Measurements from ENCODE around the gene ARHGAP21. TPM values are rescaled to one million over a fixed set of nuclear protein-coding genes. Genes with fewer than 3 reads are reported as not detected.

ARHGAP21 gene
- total and polyA plus RNA-seq, 9 of the 15 experiments (the other 6 are each of a cell fraction or from before 2014, with no cell fraction given): 13.6 to 145 (median 60.8) TPM

DNA sequence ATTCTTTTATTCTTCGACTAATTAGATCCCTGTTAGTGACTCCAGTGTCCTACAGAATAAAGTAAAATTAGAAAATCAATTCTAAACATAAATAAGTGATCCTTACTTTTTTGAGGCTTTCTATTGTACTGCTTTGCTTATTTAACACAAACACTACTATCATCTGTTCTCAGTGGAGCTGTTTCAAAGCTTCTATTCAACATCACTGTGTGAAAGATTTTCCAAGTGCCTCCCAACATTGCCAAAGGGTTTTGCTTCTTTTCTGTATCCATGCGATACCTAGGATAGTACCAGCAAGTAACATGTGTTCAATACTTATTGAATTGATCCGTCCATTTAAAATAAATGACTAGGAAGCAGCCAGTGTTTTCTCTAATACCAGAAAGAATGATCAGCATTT lies 125.7 kb downstream of the ARHGAP21 start (continued):
- TF ChIP-seq AFF1 (IDR thresholded peaks at IDR 0.05; ENCODE audit: low read depth in 1 of 2, partially characterized antibody in 2 of 2) (no peak), ILK (tag; IDR thresholded peaks at IDR 0.05; ENCODE audit: borderline replicate concordance, low read depth) (no peak), SRSF7 (optimal IDR thresholded peaks at IDR 0.05; ENCODE audit: low read depth, low read length) (no peak), JUNB (CRISPR knock-in tag; conservative IDR thresholded peaks at IDR 0.05) (no peak), ZNF551 (CRISPR knock-in tag; IDR thresholded peaks at IDR 0.05) (no peak), ZNF212 (CRISPR knock-in tag; IDR thresholded peaks at IDR 0.05) (no peak), SRSF3 (IDR thresholded peaks at IDR 0.05; ENCODE audit: insufficient read depth, low read length) (no peak), ZNF668 (CRISPR knock-in tag; IDR thresholded peaks at IDR 0.05) (no peak), RBM22 (IDR thresholded peaks at IDR 0.05; ENCODE audit: low read depth, low read length, poor library complexity, severe bottlenecking) (no peak)
- TF ChIP-seq, protein P1, sequence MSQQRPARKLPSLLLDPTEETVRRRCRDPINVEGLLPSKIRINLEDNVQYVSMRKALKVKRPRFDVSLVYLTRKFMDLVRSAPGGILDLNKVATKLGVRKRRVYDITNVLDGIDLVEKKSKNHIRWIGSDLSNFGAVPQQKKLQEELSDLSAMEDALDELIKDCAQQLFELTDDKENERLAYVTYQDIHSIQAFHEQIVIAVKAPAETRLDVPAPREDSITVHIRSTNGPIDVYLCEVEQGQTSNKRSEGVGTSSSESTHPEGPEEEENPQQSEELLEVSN (IDR thresholded peaks at IDR 0.05; ENCODE audit: borderline replicate concordance in 1 of 2, extremely low read depth in 1 of 2, insufficient read depth in 1 of 2, insufficient read length in 1 of 2, low read depth in 1 of 2, low read length in 1 of 2, poor library complexity in 1 of 2, severe bottlenecking in 1 of 2): no peak
- TF ChIP-seq, protein P2, sequence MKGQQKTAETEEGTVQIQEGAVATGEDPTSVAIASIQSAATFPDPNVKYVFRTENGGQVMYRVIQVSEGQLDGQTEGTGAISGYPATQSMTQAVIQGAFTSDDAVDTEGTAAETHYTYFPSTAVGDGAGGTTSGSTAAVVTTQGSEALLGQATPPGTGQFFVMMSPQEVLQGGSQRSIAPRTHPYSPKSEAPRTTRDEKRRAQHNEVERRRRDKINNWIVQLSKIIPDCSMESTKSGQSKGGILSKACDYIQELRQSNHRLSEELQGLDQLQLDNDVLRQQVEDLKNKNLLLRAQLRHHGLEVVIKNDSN (CRISPR knock-in tag; IDR thresholded peaks at IDR 0.05): no peak
